Right lobe of liver (tissue), 4 donors: Measurements from ENCODE around the gene IGSF21.

ENCODE experiments used
- POLR2A ChIP-seq: fragments of 450-650 bp; IDR thresholded peaks from one replicate; pipeline ENCODE4 v1.6.1; 2017; ENCODE audit warnings: antibody characterized with exemption, mild to moderate bottlenecking
- TF ChIP-seq, protein P1 (sequence below), 4 donors: fragments of 200-600 bp in 3 of 4; fragments of 450-650 bp in 1 of 4; IDR thresholded peaks; one replicate each; pipeline versions ENCODE4 v1.5.1 to v1.8.0; 2016 to 2022; ENCODE audit warnings: antibody characterized with exemption in 4 of 4, mild to moderate bottlenecking in 2 of 4
- donor health status: DM: no; HTN: no; CAD: no.
- donor health status: DM: no; HTN: no; CAD: no.
- donor health status: DM: no; HTN: yes; CAD: no.

DNA sequence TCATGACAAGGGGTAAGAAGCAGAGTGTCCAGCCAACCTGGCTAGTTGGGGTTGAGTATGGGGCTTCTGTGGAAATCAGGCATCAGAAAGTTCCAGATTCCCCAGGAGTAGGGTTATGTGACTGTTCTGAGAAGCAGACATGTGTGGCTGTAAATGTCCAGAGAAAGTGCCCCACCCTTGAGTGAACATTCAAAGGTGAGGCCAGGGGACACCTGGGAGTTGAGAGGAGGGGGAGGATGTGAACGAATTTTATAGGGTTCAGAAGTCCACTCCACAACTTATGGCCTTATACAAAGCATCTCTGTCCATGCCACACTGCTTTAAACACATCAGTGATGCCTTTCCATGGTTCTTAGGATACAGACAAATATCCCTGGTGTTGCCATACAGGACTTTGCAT is 133.3 kb downstream of the IGSF21 start:
- TF ChIP-seq, protein P1, sequence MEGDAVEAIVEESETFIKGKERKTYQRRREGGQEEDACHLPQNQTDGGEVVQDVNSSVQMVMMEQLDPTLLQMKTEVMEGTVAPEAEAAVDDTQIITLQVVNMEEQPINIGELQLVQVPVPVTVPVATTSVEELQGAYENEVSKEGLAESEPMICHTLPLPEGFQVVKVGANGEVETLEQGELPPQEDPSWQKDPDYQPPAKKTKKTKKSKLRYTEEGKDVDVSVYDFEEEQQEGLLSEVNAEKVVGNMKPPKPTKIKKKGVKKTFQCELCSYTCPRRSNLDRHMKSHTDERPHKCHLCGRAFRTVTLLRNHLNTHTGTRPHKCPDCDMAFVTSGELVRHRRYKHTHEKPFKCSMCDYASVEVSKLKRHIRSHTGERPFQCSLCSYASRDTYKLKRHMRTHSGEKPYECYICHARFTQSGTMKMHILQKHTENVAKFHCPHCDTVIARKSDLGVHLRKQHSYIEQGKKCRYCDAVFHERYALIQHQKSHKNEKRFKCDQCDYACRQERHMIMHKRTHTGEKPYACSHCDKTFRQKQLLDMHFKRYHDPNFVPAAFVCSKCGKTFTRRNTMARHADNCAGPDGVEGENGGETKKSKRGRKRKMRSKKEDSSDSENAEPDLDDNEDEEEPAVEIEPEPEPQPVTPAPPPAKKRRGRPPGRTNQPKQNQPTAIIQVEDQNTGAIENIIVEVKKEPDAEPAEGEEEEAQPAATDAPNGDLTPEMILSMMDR (IDR thresholded peaks at IDR 0.05), result no peak
- TF ChIP-seq POLR2A, result no peak
